Caco-2 (cell line): ENCODE data around the gene SLC16A7. TPM values are rescaled to one million over a fixed set of nuclear protein-coding genes. Genes with fewer than 3 reads are reported as not detected.

Source experiments
- BruUV-seq: library from RNA; stranded (reverse); fragments of 400-500 nt; replicated peaks from 2 replicates; lab custom pipeline; 2021; lab: Mats Ljungman, UMichigan
- CTCF ChIA-PET: fragments of 300-600 bp; sonication (Branson Sonifier 250); formaldehyde crosslinking; loops from one replicate; lab custom pipeline; 2022; ENCODE audit warnings: antibody characterized with exemption; lab: Charles Lee
- POLR2A ChIA-PET: fragments of 300-600 bp; sonication (Branson Sonifier 250); formaldehyde crosslinking; loops from one replicate; lab custom pipeline; 2022; ENCODE audit warnings: antibody characterized with exemption; lab: Charles Lee
- DNase-seq, 2 experiments: peaks; one replicate each; pipeline versions ENCODE4 v3.0.0 to v3.0.0-alpha.2; 2020 to 2022
- H3K27me3 ChIP-seq: replicated peaks from 2 replicates; pipeline ENCODE4 v1.6.0; 2011; ENCODE audit warnings: low read length; ENCODE audit not compliant: control insufficient read depth, insufficient read depth
- H3K36me3 ChIP-seq: 2 replicates; pipeline ENCODE4 v1.5.1; 2011; ENCODE audit warnings: low read length; ENCODE audit not compliant: control insufficient read depth, insufficient read depth
- H3K4me1 ChIP-seq: fragments of 250-450 bp; sonication (Bioruptor Pico); 2 replicates; pipeline ENCODE4 v1.5.1; 2020; ENCODE audit warnings: mild to moderate bottlenecking
- H3K4me3 ChIP-seq: 2 replicates; pipeline ENCODE4 v1.5.1; 2011; ENCODE audit warnings: low read depth, mild to moderate bottlenecking, control low read depth, low read length
- H3K9me3 ChIP-seq: fragments of 250-450 bp; sonication (Bioruptor Pico); 2 replicates; pipeline ENCODE4 v1.5.1; 2020; ENCODE audit warnings: mild to moderate bottlenecking, moderate library complexity
- H3K27ac Mint-ChIP-seq: one replicate; pipeline ENCODE4 v1.8.0; 2022; ENCODE audit warnings: mixed read lengths; ENCODE audit not compliant: unreplicated experiment
- H3K27me3 Mint-ChIP-seq: one replicate; pipeline ENCODE4 v1.8.0; 2022; ENCODE audit warnings: mixed read lengths; ENCODE audit not compliant: insufficient read depth, unreplicated experiment
- H3K36me3 Mint-ChIP-seq: one replicate; pipeline ENCODE4 v1.8.0; 2022; ENCODE audit warnings: mild to moderate bottlenecking, mixed read lengths; ENCODE audit not compliant: insufficient read depth, unreplicated experiment
- H3K4me1 Mint-ChIP-seq: one replicate; pipeline ENCODE4 v1.8.0; 2022; ENCODE audit warnings: low read depth, mixed read lengths; ENCODE audit not compliant: unreplicated experiment
- H3K4me3 Mint-ChIP-seq: one replicate; pipeline ENCODE4 v1.8.0; 2022; ENCODE audit warnings: mild to moderate bottlenecking, moderate library complexity, mixed read lengths; ENCODE audit not compliant: unreplicated experiment
- H3K9me3 Mint-ChIP-seq: one replicate; pipeline ENCODE4 v1.8.0; 2022; ENCODE audit warnings: mixed read lengths; ENCODE audit not compliant: unreplicated experiment
- CTCF ChIP-seq, 2 experiments: fragments of 200-600 bp in 1 of 2; IDR thresholded peaks; 1 replicate in 1 of 2; 2 replicates in 1 of 2; pipeline versions ENCODE4 v1.5.1 to v1.8.0; 2011 to 2022; ENCODE audit warnings: antibody characterized with exemption in 1 of 2, control low read depth in 1 of 2, inconsistent platforms in 1 of 2, low read depth in 1 of 2, low read length in 1 of 2, mild to moderate bottlenecking in 1 of 2, moderate library complexity in 1 of 2; ENCODE audit not compliant: insufficient read depth in 1 of 2, severe bottlenecking in 1 of 2, unreplicated experiment in 1 of 2
- intact Hi-C: fragments of 100-400 bp; cut with micrococcal nuclease; formaldehyde crosslinking; loops from one replicate; pipeline ENCODE4 v1.10.0; 2022; ENCODE audit not compliant: unreplicated experiment
- total RNA-seq: library from RNA; stranded (reverse); gene quantifications from 2 replicates; pipeline ENCODE4 v1.2.3, GENCODE V29; 2022

SLC16A7 gene
- total RNA-seq, 1 experiment from 2014 or later: 6.6 TPM

- H3K4me1 Mint-ChIP-seq: no peaks in the 10 kb centered on the region
- no peaks in the 10 kb centered on the region for H3K9me3 Mint-ChIP-seq
- POLR2A ChIA-PET: no interaction called here
- BruUV-seq: no TSS peak
- Histone ChIP-seq H3K36me3 (no peaks in the 10 kb centered on the region), H3K4me3 (no peak overlapping the region), H3K9me3 (no peaks in the 10 kb centered on the region), H3K4me1 (no peaks in the 10 kb centered on the region), H3K27me3 (no peaks in the 10 kb centered on the region)
- no peak overlapping the region for H3K27ac Mint-ChIP-seq
- no peak for DNase-seq
- intact Hi-C loops: no loop called here
- no peaks in the 10 kb centered on the region for H3K36me3 Mint-ChIP-seq
- no peaks in the 10 kb centered on the region for H3K27me3 Mint-ChIP-seq
- no peak for TF ChIP-seq CTCF (IDR thresholded peaks at IDR 0.05; ENCODE audit: insufficient read depth in 1 of 2, low read depth in 1 of 2, low read length in 1 of 2, severe bottlenecking in 1 of 2, unreplicated experiment in 1 of 2)
- no peak overlapping the region for H3K4me3 Mint-ChIP-seq
- CTCF ChIA-PET: no interaction called here
Observed at GRCh38 chr12:59763835-59764234, 168.0 kb downstream of the SLC16A7 start.

- ChIA-PET CTCF (no interaction called here), POLR2A (no interaction called here)
- Mint-ChIP-seq H3K27me3 (no peaks in the 10 kb centered on the region), H3K36me3 (no peaks in the 10 kb centered on the region), H3K4me3 (no peak overlapping the region), H3K9me3 (no peaks in the 10 kb centered on the region), H3K4me1 (no peaks in the 10 kb centered on the region), H3K27ac (no peak overlapping the region)
- Histone ChIP-seq H3K36me3 (no peaks in the 10 kb centered on the region), H3K9me3 (no peaks in the 10 kb centered on the region), H3K4me3 (no peak overlapping the region), H3K27me3 (no peaks in the 10 kb centered on the region), H3K4me1 (no peaks in the 10 kb centered on the region)
- TF ChIP-seq CTCF (IDR thresholded peaks at IDR 0.05; ENCODE audit: insufficient read depth in 1 of 2, low read depth in 1 of 2, low read length in 1 of 2, severe bottlenecking in 1 of 2, unreplicated experiment in 1 of 2): no peak
- DNase-seq: no peak
- BruUV-seq: no TSS peak
- intact Hi-C loops: no loop called here
Observed at GRCh38 chr12:59768031-59768430, 172.2 kb downstream of the SLC16A7 start.

GRCh38 chr12:59780605-59781135 lies 184.8 kb downstream of the SLC16A7 start:
- H3K9me3 Mint-ChIP-seq: no peaks in the 10 kb centered on the region
- H3K9me3 ChIP-seq: no peaks in the 10 kb centered on the region
- no peaks in the 10 kb centered on the region for H3K36me3 Mint-ChIP-seq
- H3K4me1 ChIP-seq: no peaks in the 10 kb centered on the region
- H3K36me3 ChIP-seq: no peaks in the 10 kb centered on the region
- no peaks in the 10 kb centered on the region for H3K27me3 ChIP-seq
- no peaks in the 10 kb centered on the region for H3K27me3 Mint-ChIP-seq
- peak; percentile 16 to 45 for TF ChIP-seq CTCF (IDR thresholded peaks at IDR 0.05; ENCODE audit: insufficient read depth in 1 of 2, low read depth in 1 of 2, low read length in 1 of 2, severe bottlenecking in 1 of 2, unreplicated experiment in 1 of 2)
- BruUV-seq: no TSS peak
- ChIA-PET POLR2A (no interaction called here), CTCF (interaction anchor here (0.7 kb wide), 1 partner anchor 223 kb away, joined by 3 read pairs; no protein-coding TSS in a partner anchor)
- no peaks in the 10 kb centered on the region for H3K4me1 Mint-ChIP-seq
- intact Hi-C loops: loop anchor here (1.0 to 5.0 kb wide), 3 partner anchors 183 to 377 kb away; partner anchors contain the start of gene SLC16A7
- DNase-seq: peak in 1 of 2 experiments; percentile 28
- H3K4me3 ChIP-seq: no peak overlapping the region
- H3K4me3 Mint-ChIP-seq: no peak overlapping the region
- no peak overlapping the region for H3K27ac Mint-ChIP-seq
